ENCODE measurements around the gene MBNL1. TPM values are rescaled to one million over a fixed set of nuclear protein-coding genes. Genes with fewer than 3 reads are reported as not detected.

Gene MBNL1
- total and polyA plus RNA-seq, 11 donors: 46.8 to 416 (median 189) TPM

DNA sequence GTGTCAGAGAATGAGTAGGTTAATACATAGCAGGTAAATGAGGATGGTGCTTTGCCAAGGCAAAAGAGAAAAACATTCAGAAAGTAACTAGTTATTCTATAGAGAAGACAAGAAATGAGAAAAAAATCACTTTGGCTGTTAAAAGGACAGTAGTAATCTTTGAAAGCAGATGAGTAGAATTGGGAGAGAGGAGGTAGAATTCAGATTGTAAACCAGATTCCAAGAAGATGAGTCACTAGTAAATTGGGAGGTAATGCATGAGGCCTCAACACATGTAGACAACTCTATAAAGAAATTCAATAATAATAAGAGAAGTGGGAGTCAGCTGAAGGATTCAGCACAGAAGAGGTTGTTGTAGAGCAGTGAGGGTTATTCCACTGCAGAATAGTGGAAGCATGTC, 81.4 kb downstream of the MBNL1 start:
- peak overlapping the region in 2 of 12 donors; percentile 27 to 32 for H3K27ac ChIP-seq
- H3K36me3 ChIP-seq: peaks cover 0 to 15% (median 0%) of the 10 kb centered on the region in 9 donors
- peaks cover 3 to 86% (median 50%) of the 10 kb centered on the region in 12 donors for H3K4me1 ChIP-seq
- TF ChIP-seq, protein P1, sequence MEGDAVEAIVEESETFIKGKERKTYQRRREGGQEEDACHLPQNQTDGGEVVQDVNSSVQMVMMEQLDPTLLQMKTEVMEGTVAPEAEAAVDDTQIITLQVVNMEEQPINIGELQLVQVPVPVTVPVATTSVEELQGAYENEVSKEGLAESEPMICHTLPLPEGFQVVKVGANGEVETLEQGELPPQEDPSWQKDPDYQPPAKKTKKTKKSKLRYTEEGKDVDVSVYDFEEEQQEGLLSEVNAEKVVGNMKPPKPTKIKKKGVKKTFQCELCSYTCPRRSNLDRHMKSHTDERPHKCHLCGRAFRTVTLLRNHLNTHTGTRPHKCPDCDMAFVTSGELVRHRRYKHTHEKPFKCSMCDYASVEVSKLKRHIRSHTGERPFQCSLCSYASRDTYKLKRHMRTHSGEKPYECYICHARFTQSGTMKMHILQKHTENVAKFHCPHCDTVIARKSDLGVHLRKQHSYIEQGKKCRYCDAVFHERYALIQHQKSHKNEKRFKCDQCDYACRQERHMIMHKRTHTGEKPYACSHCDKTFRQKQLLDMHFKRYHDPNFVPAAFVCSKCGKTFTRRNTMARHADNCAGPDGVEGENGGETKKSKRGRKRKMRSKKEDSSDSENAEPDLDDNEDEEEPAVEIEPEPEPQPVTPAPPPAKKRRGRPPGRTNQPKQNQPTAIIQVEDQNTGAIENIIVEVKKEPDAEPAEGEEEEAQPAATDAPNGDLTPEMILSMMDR (IDR thresholded peaks at IDR 0.05): no peak
- no peak for TF ChIP-seq POLR2A (IDR thresholded peaks at IDR 0.05)
- DNase-seq (no peak), ATAC-seq (no peak)
- H3K4me3 ChIP-seq: no peak overlapping the region
- intact Hi-C loops (cut with DNase I): no loop called here
- H3K9me3 ChIP-seq: no peaks in the 10 kb centered on the region
- no peaks in the 10 kb centered on the region for H3K27me3 ChIP-seq

DNA sequence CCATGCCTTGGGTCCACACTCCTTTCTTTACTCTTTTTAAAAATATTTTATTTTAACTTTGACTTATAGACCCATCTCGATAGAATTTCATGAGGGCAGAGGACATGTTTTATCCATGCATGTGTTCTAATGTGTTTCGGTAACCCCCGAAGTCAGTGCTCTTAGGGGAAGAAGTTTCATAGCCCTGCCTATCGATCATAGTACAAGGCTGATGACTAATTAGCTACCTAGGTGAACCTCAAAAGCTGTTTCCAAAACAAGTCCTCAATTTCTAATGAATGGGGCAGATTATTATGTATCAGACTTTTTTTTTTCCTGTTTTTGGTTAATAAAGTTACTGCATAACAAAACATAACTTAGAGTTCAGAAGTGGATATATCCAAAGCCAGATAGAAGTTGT, 82.0 kb downstream of the MBNL1 start:
- H3K27ac ChIP-seq: no peak overlapping the region
- H3K9me3 ChIP-seq: no peaks in the 10 kb centered on the region
- H3K27me3 ChIP-seq: no peaks in the 10 kb centered on the region
- H3K4me3 ChIP-seq: no peak overlapping the region
- H3K4me1 ChIP-seq: peaks cover 3 to 86% (median 50%) of the 10 kb centered on the region in 12 donors
- peaks cover 0 to 10% (median 0%) of the 10 kb centered on the region in 9 donors for H3K36me3 ChIP-seq
- DNase-seq (no peak), ATAC-seq (no peak)
- intact Hi-C loops (cut with DNase I): no loop called here
- TF ChIP-seq, protein P1 (IDR thresholded peaks at IDR 0.05): no peak
- no peak for TF ChIP-seq POLR2A (IDR thresholded peaks at IDR 0.05)
- 92 to 94% (median 93%) methylated on average over 4 of the region's 4 CpGs for WGBS, 4 donors

DNA sequence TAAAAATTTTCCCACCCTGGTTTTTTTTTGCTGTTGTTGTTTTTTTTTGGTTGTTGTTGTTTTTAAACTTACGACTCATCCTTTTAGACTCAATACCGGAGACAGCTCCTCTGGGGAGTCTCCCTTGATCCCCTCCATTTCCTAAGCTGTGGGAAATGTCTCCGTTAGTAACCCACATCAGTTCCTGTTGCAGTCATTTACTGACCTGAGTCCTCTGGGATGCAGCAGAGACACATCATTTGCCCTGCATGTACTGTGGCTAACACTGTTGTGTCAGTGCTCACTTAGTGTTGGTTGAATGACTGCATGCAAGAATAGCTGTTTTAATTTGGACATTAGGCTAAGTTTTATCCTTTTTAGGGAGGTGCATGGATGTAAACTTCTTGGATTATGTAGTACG, 83.8 kb downstream of the MBNL1 start:
- Histone ChIP-seq H3K4me3 (no peak overlapping the region), H3K27ac (peak overlapping the region in 3 of 12 donors; percentile 7 to 52 (median 37)), H3K27me3 (no peaks in the 10 kb centered on the region), H3K36me3 (peaks cover 0 to 17% (median 0%) of the 10 kb centered on the region in 9 donors), H3K9me3 (no peaks in the 10 kb centered on the region), H3K4me1 (peaks cover 3 to 92% (median 56%) of the 10 kb centered on the region in 12 donors)
- 43 to 70% (median 51%) methylated on average over 4 of the region's 4 CpGs for WGBS, 4 donors
- intact Hi-C loops (cut with DNase I): no loop called here
- DNase-seq (no peak), ATAC-seq (peak in 3 of 4 donors; percentile 52 to 66 (median 54))
- TF ChIP-seq, protein P1 (IDR thresholded peaks at IDR 0.05): no peak
- TF ChIP-seq POLR2A (IDR thresholded peaks at IDR 0.05): no peak

DNA sequence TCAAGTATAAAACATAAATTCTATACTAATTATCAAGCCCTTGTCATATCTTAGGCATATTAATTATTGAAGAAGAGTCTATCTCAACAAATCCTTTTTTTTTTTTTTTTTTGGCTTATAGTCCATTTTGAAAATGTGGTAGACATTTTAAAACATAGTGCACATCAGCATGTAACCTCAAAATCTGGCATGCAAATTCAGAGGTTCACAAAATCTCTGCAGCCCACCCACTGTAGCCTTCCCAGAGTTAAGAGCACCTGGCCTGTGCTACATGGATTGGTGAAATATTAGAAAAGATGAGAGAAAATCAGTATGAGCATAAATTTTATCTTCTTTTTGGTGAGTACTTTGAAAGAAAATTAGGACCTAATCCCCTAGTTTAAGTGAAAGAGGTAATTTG, 84.8 kb downstream of the MBNL1 start:
- H3K4me1 ChIP-seq: peaks cover 3 to 92% (median 60%) of the 10 kb centered on the region in 12 donors
- DNase-seq: no peak
- H3K27ac ChIP-seq: peak overlapping the region in 1 of 12 donors; percentile 52
- ATAC-seq: no peak
- no peak overlapping the region for H3K4me3 ChIP-seq
- H3K36me3 ChIP-seq: peaks cover 0 to 17% (median 0%) of the 10 kb centered on the region in 9 donors
- intact Hi-C loops (cut with DNase I): no loop called here
- TF ChIP-seq POLR2A (IDR thresholded peaks at IDR 0.05): no peak
- TF ChIP-seq, protein P1 (IDR thresholded peaks at IDR 0.05): no peak
- H3K27me3 ChIP-seq: no peaks in the 10 kb centered on the region
- H3K9me3 ChIP-seq: no peaks in the 10 kb centered on the region
